Type B pancreatic cell (in vitro differentiated cells): ENCODE results near the gene ADCY5. TPM values are rescaled to one million over a fixed set of nuclear protein-coding genes. Genes with fewer than 3 reads are reported as not detected.

Source experiments
- DNase-seq: peaks from one replicate; pipeline ENCODE4 v3.0.0; 2021; ENCODE audit warnings: mixed read lengths; ENCODE audit not compliant: unreplicated experiment; ENCODE audit errors: extremely low spot score
- H3K27ac Mint-ChIP-seq: 2 replicates; pipeline ENCODE4 v1.8.0; 2021; ENCODE audit warnings: mild to moderate bottlenecking, mixed read lengths
- H3K27me3 Mint-ChIP-seq: 2 replicates; pipeline ENCODE4 v1.8.0; 2021; ENCODE audit warnings: mixed read lengths
- H3K36me3 Mint-ChIP-seq: 2 replicates; pipeline ENCODE4 v1.8.0; 2021; ENCODE audit warnings: mixed read lengths
- H3K4me1 Mint-ChIP-seq: one replicate; pipeline ENCODE4 v1.8.0; 2021; ENCODE audit warnings: mixed read lengths; ENCODE audit not compliant: unreplicated experiment
- H3K4me3 Mint-ChIP-seq: 2 replicates; pipeline ENCODE4 v1.8.0; 2021; ENCODE audit warnings: mild to moderate bottlenecking, mixed read lengths
- H3K9me3 Mint-ChIP-seq: 2 replicates; pipeline ENCODE4 v1.8.0; 2021; ENCODE audit warnings: mixed read lengths
- total RNA-seq: library from RNA; stranded (reverse); gene quantifications from 2 replicates; pipeline ENCODE4 v1.2.1, GENCODE V29; 2021; ENCODE audit warnings: low replicate concordance
- TF ChIP-seq, protein P1 (sequence below): fragments of 200-600 bp; sonication (generic); conservative IDR thresholded peaks from 2 replicates; pipeline ENCODE4 v1.5.0; 2021; ENCODE audit warnings: antibody characterized with exemption, mild to moderate bottlenecking

ADCY5 gene
- total RNA-seq, 1 donor from 2014 or later, result 9.1 TPM

GRCh38 chr3:123421353-123422174, 27.3 kb downstream of the ADCY5 start:
- Mint-ChIP-seq H3K27ac (no peak overlapping the region), H3K27me3 (peaks cover 3% of the 10 kb centered on the region), H3K9me3 (no peaks in the 10 kb centered on the region), H3K4me1 (peaks cover 12% of the 10 kb centered on the region), H3K4me3 (no peak overlapping the region), H3K36me3 (no peaks in the 10 kb centered on the region)
- TF ChIP-seq, protein P1, sequence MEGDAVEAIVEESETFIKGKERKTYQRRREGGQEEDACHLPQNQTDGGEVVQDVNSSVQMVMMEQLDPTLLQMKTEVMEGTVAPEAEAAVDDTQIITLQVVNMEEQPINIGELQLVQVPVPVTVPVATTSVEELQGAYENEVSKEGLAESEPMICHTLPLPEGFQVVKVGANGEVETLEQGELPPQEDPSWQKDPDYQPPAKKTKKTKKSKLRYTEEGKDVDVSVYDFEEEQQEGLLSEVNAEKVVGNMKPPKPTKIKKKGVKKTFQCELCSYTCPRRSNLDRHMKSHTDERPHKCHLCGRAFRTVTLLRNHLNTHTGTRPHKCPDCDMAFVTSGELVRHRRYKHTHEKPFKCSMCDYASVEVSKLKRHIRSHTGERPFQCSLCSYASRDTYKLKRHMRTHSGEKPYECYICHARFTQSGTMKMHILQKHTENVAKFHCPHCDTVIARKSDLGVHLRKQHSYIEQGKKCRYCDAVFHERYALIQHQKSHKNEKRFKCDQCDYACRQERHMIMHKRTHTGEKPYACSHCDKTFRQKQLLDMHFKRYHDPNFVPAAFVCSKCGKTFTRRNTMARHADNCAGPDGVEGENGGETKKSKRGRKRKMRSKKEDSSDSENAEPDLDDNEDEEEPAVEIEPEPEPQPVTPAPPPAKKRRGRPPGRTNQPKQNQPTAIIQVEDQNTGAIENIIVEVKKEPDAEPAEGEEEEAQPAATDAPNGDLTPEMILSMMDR, result no peak
- DNase-seq, result no peak

- Mint-ChIP-seq H3K27ac (no peak overlapping the region), H3K27me3 (peaks cover 3% of the 10 kb centered on the region), H3K4me1 (peaks cover 16% of the 10 kb centered on the region), H3K36me3 (no peaks in the 10 kb centered on the region), H3K9me3 (no peaks in the 10 kb centered on the region), H3K4me3 (no peak overlapping the region)
- no peak for DNase-seq
- TF ChIP-seq, protein P1, result no peak
Observed at GRCh38 chr3:123420416-123420968, 28.4 kb downstream of the ADCY5 start.

GRCh38 chr3:123419850-123420297, 29.0 kb downstream of the ADCY5 start:
- DNase-seq, result no peak
- H3K4me3 Mint-ChIP-seq, result no peak overlapping the region
- H3K27me3 Mint-ChIP-seq, result peaks cover 3% of the 10 kb centered on the region
- TF ChIP-seq, protein P1, result no peak
- no peak overlapping the region for H3K27ac Mint-ChIP-seq
- H3K36me3 Mint-ChIP-seq, result no peaks in the 10 kb centered on the region
- H3K4me1 Mint-ChIP-seq, result peaks cover 17% of the 10 kb centered on the region
- no peaks in the 10 kb centered on the region for H3K9me3 Mint-ChIP-seq

DNA sequence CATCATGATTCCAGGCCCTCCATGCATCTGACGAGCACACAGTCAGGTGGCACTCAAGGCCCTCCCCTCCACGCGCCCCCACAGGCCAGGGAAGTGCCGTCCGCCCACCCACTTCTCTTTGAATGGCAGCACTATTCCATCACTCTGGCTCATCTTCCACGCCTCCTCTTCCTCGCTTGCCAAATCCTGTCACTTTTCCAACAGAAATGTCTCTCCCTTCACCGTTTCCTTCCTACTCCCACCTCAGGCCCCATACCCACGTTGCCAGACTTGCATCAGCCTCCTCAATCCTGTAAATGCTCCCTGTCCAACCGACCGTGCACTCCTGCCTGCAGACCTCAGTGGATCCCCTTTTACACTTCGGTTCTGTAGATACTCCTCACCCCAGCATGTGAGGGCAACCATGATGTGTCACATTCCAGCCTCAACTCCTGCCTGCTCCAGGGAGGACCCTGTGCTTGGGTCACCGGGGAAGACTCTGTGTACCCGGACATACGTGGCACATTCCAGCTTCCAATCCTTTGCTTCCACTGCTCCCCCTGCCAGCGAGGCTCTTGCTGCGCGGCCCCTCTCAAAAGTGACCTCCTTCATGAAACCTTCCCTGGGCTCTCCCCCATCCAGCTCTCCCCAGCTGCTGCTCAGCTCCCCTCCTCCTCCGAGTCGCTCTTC, 29.6 kb downstream of the ADCY5 start:
- TF ChIP-seq, protein P1, result no peak
- Mint-ChIP-seq H3K36me3 (no peaks in the 10 kb centered on the region), H3K9me3 (no peaks in the 10 kb centered on the region), H3K27ac (no peak overlapping the region), H3K27me3 (peaks cover 3% of the 10 kb centered on the region), H3K4me3 (no peak overlapping the region), H3K4me1 (peaks cover 17% of the 10 kb centered on the region)
- DNase-seq, result no peak

DNA sequence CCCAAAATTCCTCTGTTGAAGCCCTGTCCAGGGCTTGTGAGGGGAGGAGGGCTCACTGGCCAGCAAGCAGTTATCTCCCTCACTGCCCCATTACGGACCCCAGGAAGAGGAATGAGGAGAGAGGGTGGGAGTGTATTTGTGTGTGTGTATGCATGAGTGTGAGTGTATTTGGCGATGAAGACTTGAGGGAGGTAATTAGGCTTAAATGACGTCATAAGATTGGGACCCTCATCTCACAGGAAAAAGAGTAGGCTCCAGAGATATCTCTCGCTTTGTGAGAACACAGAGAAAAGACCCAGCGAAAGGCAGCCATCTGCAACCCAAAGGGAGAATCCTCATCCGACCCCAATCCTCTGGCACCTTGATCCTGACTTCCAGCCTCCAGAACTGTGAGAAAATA, 32.2 kb downstream of the ADCY5 start:
- TF ChIP-seq, protein P1, result no peak
- DNase-seq, result no peak
- no peaks in the 10 kb centered on the region for H3K36me3 Mint-ChIP-seq
- peaks cover 3% of the 10 kb centered on the region for H3K27me3 Mint-ChIP-seq
- H3K4me1 Mint-ChIP-seq, result peaks cover 36% of the 10 kb centered on the region
- no peak overlapping the region for H3K4me3 Mint-ChIP-seq
- no peaks in the 10 kb centered on the region for H3K9me3 Mint-ChIP-seq
- H3K27ac Mint-ChIP-seq, result no peak overlapping the region
